HepG2 (cell line): ENCODE measurements around the gene RAB6A. TPM values are rescaled to one million over a fixed set of nuclear protein-coding genes. Genes with fewer than 3 reads are reported as not detected.
A peak's percentile ranks its signal among the peaks of the same experiment; 100 is the strongest.

ENCODE experiments used
- FOXO1 ChIP-seq: sonication (generic); formaldehyde crosslinking; IDR thresholded peaks from 2 replicates; pipeline ENCODE4 v1.4.0; 2020; ENCODE audit warnings: missing genetic modification reagents
- NFRKB ChIP-seq: fragments of 450-650 bp; IDR thresholded peaks from 2 replicates; pipeline ENCODE4 v1.6.1; 2017
- ZNF510 ChIP-seq: sonication (generic); formaldehyde crosslinking; IDR thresholded peaks from 2 replicates; pipeline ENCODE4 v1.4.0; 2020; ENCODE audit warnings: low read depth, mild to moderate bottlenecking, missing genetic modification reagents
- polyA plus RNA-seq, 8 experiments: library from polyadenylated mRNA; depleted of rRNA in 3 of 8; stranded (reverse) in 7 of 8; unstranded in 1 of 8; fragments of >200 nt; fragmentation: Illumina TruSeq in 4 of 8; extraction: Trizol in 4 of 8; gene quantifications; 2 replicates each; pipeline versions ENCODE4 v1.2.1 to v1.2.3, GENCODE V29; 2011 to 2016; ENCODE audit warnings: low read depth in 4 of 8, missing spikeins in 1 of 8, mixed read lengths in 1 of 8; ENCODE audit not compliant: insufficient read depth in 1 of 8
- total RNA-seq, 5 experiments: library from RNA; depleted of rRNA; stranded (reverse); fragments of >200 nt; fragmentation: Illumina TruSeq; extraction: Trizol; gene quantifications; 2 replicates each; pipeline ENCODE4 v1.2.3, GENCODE V29; 2016; ENCODE audit warnings: low read depth in 1 of 5
- TF ChIP-seq, protein P1 (sequence below): sonication (generic); formaldehyde crosslinking; IDR thresholded peaks from one replicate; pipeline ENCODE4 v1.5.1; 2020; ENCODE audit warnings: mild to moderate bottlenecking, missing genetic modification reagents; ENCODE audit errors: not compliant biosample characterization
- TF ChIP-seq, protein P2 (sequence below): sonication (generic); formaldehyde crosslinking; IDR thresholded peaks from 2 replicates; pipeline ENCODE4 v1.8.1; 2023; ENCODE audit warnings: missing genetic modification reagents, mild to moderate bottlenecking, borderline replicate concordance
- TF ChIP-seq, protein P3 (sequence below): sonication (generic); formaldehyde crosslinking; IDR thresholded peaks from 2 replicates; pipeline ENCODE4 v1.4.0; 2020; ENCODE audit warnings: missing genetic modification reagents
- TF ChIP-seq, protein P4 (sequence below): sonication (generic); formaldehyde crosslinking; IDR thresholded peaks from 2 replicates; pipeline ENCODE4 v1.5.0; 2020; ENCODE audit warnings: mild to moderate bottlenecking, missing genetic modification reagents, borderline replicate concordance

The RAB6A gene
- total and polyA plus RNA-seq, 2 of the 13 experiments (the other 11 are each of a cell fraction or from before 2014, with no cell fraction given): 74.3 to 121 TPM

DNA sequence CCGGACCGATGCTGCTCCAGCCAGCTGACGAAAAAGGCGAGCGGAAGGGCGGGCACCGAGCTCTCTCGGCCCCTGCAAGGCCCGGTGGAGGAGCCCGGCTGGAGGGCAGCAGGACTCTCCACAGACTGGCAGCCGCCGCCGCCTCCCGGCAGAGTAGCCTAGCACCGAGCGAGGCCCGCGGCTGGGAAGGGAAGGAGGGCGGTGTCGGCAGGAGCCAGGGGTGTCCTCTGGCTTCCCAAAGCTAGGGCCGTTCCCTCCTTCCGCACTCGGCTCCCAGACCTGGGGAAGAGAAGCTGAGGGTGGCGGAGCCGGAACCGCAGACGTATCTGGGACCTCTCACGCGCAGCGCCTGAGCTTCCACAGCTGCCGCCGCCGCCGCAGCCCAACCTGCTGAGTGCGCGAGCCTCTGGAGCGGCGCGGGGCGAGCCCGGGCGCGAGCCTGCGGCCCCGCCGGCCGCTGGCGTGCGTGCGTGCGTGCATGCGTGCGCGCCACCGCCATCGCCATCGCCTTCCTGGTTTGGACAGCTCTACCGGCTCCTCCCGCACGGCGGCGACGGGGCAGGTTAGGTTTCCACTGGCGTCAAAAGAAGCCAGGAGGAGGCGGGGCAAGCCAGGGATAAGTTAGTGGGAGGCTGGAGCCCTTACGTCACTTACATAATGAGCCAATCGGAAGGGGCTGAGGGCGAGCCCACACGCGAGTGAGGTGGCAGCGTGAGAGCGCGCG lies at the start of gene RAB6A (continued):
- TF ChIP-seq, protein P1, sequence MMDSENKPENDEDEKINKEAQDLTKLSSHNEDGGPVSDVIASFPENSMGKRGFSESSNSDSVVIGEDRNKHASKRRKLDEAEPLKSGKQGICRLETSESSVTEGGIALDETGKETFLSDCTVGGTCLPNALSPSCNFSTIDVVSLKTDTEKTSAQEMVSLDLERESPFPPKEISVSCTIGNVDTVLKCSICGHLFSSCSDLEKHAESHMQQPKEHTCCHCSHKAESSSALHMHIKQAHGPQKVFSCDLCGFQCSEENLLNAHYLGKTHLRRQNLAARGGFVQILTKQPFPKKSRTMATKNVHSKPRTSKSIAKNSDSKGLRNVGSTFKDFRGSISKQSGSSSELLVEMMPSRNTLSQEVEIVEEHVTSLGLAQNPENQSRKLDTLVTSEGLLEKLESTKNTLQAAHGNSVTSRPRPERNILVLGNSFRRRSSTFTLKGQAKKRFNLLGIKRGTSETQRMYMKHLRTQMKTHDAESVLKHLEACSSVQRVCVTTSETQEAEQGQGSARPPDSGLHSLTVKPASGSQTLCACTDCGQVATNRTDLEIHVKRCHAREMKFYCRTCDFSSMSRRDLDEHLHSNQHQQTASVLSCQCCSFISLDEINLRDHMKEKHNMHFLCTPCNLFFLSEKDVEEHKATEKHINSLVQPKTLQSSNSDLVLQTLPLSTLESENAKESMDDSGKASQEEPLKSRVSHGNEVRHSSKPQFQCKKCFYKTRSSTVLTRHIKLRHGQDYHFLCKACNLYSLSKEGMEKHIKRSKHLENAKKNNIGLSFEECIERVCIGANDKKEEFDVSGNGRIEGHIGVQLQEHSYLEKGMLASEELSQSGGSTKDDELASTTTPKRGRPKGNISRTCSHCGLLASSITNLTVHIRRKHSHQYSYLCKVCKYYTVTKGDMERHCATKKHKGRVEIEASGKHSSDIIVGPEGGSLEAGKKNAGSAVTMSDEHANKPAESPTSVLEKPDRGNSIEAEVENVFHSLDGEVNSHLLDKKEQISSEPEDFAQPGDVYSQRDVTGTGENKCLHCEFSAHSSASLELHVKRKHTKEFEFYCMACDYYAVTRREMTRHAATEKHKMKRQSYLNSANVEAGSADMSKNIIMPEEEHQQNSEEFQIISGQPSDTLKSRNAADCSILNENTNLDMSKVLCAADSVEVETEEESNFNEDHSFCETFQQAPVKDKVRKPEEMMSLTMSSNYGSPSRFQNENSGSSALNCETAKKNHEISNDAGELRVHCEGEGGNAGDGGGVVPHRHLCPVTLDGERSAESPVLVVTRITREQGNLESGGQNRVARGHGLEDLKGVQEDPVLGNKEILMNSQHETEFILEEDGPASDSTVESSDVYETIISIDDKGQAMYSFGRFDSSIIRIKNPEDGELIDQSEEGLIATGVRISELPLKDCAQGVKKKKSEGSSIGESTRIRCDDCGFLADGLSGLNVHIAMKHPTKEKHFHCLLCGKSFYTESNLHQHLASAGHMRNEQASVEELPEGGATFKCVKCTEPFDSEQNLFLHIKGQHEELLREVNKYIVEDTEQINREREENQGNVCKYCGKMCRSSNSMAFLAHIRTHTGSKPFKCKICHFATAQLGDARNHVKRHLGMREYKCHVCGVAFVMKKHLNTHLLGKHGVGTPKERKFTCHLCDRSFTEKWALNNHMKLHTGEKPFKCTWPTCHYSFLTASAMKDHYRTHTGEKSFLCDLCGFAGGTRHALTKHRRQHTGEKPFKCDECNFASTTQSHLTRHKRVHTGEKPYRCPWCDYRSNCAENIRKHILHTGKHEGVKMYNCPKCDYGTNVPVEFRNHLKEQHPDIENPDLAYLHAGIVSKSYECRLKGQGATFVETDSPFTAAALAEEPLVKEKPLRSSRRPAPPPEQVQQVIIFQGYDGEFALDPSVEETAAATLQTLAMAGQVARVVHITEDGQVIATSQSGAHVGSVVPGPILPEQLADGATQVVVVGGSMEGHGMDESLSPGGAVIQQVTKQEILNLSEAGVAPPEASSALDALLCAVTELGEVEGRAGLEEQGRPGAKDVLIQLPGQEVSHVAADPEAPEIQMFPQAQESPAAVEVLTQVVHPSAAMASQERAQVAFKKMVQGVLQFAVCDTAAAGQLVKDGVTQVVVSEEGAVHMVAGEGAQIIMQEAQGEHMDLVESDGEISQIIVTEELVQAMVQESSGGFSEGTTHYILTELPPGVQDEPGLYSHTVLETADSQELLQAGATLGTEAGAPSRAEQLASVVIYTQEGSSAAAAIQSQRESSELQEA (CRISPR knock-in tag): no peak
- TF ChIP-seq ZNF510 (no peak), FOXO1 (0 out of 2 replicates have a peak, but pooled peaks have one; percentile 24), NFRKB (no peak)
- TF ChIP-seq, protein P2, sequence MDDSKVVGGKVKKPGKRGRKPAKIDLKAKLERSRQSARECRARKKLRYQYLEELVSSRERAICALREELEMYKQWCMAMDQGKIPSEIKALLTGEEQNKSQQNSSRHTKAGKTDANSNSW: no peak
- TF ChIP-seq, protein P3, sequence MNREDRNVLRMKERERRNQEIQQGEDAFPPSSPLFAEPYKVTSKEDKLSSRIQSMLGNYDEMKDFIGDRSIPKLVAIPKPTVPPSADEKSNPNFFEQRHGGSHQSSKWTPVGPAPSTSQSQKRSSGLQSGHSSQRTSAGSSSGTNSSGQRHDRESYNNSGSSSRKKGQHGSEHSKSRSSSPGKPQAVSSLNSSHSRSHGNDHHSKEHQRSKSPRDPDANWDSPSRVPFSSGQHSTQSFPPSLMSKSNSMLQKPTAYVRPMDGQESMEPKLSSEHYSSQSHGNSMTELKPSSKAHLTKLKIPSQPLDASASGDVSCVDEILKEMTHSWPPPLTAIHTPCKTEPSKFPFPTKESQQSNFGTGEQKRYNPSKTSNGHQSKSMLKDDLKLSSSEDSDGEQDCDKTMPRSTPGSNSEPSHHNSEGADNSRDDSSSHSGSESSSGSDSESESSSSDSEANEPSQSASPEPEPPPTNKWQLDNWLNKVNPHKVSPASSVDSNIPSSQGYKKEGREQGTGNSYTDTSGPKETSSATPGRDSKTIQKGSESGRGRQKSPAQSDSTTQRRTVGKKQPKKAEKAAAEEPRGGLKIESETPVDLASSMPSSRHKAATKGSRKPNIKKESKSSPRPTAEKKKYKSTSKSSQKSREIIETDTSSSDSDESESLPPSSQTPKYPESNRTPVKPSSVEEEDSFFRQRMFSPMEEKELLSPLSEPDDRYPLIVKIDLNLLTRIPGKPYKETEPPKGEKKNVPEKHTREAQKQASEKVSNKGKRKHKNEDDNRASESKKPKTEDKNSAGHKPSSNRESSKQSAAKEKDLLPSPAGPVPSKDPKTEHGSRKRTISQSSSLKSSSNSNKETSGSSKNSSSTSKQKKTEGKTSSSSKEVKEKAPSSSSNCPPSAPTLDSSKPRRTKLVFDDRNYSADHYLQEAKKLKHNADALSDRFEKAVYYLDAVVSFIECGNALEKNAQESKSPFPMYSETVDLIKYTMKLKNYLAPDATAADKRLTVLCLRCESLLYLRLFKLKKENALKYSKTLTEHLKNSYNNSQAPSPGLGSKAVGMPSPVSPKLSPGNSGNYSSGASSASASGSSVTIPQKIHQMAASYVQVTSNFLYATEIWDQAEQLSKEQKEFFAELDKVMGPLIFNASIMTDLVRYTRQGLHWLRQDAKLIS (CRISPR knock-in tag): no peak; the same call in 1 of the 2 replicates
- TF ChIP-seq, protein P4, sequence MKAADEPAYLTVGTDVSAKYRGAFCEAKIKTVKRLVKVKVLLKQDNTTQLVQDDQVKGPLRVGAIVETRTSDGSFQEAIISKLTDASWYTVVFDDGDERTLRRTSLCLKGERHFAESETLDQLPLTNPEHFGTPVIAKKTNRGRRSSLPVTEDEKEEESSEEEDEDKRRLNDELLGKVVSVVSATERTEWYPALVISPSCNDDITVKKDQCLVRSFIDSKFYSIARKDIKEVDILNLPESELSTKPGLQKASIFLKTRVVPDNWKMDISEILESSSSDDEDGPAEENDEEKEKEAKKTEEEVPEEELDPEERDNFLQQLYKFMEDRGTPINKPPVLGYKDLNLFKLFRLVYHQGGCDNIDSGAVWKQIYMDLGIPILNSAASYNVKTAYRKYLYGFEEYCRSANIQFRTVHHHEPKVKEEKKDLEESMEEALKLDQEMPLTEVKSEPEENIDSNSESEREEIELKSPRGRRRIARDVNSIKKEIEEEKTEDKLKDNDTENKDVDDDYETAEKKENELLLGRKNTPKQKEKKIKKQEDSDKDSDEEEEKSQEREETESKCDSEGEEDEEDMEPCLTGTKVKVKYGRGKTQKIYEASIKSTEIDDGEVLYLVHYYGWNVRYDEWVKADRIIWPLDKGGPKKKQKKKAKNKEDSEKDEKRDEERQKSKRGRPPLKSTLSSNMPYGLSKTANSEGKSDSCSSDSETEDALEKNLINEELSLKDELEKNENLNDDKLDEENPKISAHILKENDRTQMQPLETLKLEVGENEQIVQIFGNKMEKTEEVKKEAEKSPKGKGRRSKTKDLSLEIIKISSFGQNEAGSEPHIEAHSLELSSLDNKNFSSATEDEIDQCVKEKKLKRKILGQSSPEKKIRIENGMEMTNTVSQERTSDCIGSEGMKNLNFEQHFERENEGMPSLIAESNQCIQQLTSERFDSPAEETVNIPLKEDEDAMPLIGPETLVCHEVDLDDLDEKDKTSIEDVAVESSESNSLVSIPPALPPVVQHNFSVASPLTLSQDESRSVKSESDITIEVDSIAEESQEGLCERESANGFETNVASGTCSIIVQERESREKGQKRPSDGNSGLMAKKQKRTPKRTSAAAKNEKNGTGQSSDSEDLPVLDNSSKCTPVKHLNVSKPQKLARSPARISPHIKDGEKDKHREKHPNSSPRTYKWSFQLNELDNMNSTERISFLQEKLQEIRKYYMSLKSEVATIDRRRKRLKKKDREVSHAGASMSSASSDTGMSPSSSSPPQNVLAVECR (CRISPR knock-in tag): peak; percentile 89
